ENCODE data around the gene GOSR1.
"Not testable (repeated sequence)": the region's sequence is repeated elsewhere in the genome, so short reads cannot be mapped to it uniquely, and the experiment has no call there.

Gene GOSR1

DNA sequence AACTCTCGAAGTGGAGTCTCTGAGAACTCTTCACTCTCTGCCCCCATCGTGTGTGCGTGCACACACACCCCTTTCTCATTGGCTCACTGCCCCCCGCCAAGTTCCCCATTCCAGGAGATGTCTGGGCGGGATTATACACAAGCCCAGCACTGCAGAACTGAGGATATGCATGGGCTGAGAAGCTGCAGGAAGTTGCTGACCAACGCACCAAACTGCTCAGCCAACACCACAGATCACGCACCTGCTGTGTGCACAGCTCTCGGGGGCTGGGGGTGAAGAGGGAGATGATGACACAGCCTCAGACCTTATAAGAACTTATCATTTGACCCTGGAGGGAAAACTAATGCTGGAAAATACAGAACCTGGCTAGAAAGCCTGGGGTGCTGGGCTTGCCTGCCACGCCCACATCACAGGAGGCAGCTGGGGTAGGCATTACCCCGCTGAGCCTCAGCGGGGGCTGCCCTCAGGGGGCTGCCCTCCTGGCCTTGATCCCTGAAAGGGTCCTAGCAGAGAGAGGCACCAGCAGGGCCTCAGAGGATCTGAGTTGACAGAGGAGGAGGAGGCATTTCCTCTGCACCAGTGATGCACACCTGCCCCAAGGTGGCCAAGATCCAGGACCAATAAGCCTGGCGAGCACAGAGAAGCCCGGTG is 87.3 kb downstream of the GOSR1 start:
- DNase-seq = peak; percentile 86

GRCh38 chr17:30565073-30565935 is 88.1 kb downstream of the GOSR1 start:
- DNase-seq = peak; percentile 11

- not testable (repeated sequence) for DNase-seq
Observed at GRCh38 chr17:30566104-30566503, 88.9 kb downstream of the GOSR1 start.

- not testable (repeated sequence) for DNase-seq
Observed at GRCh38 chr17:30566516-30567225, 89.5 kb downstream of the GOSR1 start.

- no peak for DNase-seq
Observed at GRCh38 chr17:30567231-30568116, 90.3 kb downstream of the GOSR1 start.

DNA sequence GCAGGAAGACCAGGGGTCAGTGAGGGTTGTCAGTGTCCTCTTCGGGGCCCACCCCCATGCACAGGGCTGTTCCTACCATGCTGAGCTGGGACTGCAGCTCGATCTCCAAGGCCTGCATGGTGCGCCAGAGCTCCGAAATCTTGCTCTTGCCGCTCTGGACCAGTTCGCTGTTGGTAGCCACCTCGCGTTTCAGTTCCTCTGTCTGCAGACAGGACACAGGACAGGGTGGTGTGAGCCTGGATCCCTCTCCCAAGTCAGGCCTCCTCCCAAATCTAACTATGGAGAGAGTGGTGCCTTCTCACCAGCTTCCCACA is 90.9 kb downstream of the GOSR1 start:
- DNase-seq = no peak

GRCh38 chr17:30569531-30570175 is 92.4 kb downstream of the GOSR1 start:
- not testable (repeated sequence) for DNase-seq

DNA sequence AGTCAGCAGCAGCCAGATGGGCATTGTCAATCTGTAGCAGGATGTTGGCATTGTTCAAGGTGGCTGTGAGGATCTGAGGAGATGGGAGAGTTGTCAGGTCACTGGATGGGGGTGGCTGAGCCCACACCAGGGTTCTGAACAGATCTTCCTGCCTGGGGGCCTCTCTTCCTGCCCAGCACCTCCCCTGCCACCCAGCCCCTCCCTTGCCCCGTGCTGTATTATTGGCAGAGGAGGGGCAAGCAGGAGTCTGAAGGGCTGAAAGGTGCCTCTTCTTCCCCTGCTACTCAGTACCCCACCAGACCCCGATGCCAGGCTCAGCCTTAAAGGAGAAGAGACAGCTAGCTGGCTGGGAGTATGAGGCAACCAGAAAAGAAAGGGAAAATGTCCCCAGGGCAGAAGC is 93.0 kb downstream of the GOSR1 start:
- DNase-seq = no peak

- peak; percentile 12 for DNase-seq
Observed at GRCh38 chr17:30570596-30571265, 93.5 kb downstream of the GOSR1 start.

DNA sequence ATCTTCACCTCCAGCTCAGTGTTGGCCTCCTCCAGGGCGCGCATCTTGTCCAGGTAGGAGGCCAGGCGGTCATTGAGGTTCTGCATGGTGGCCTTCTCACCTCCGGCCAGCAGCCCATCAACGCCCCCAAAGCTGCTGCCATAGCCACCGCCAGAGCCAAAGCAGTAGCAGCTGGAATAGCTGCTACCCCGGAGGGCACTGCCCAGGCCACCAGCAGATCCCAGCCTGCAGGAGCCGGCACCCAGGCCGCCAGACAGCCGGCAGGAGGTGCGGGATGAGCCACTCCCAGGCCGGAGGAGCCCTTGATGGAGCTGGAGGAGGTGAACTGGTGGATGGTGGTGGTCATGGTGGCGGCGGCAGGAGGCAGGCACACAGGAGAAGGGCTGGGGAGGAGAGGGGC is 94.2 kb downstream of the GOSR1 start:
- DNase-seq = not testable (repeated sequence)

- DNase-seq = no peak
Observed at GRCh38 chr17:30571921-30572320, 94.7 kb downstream of the GOSR1 start.

DNA sequence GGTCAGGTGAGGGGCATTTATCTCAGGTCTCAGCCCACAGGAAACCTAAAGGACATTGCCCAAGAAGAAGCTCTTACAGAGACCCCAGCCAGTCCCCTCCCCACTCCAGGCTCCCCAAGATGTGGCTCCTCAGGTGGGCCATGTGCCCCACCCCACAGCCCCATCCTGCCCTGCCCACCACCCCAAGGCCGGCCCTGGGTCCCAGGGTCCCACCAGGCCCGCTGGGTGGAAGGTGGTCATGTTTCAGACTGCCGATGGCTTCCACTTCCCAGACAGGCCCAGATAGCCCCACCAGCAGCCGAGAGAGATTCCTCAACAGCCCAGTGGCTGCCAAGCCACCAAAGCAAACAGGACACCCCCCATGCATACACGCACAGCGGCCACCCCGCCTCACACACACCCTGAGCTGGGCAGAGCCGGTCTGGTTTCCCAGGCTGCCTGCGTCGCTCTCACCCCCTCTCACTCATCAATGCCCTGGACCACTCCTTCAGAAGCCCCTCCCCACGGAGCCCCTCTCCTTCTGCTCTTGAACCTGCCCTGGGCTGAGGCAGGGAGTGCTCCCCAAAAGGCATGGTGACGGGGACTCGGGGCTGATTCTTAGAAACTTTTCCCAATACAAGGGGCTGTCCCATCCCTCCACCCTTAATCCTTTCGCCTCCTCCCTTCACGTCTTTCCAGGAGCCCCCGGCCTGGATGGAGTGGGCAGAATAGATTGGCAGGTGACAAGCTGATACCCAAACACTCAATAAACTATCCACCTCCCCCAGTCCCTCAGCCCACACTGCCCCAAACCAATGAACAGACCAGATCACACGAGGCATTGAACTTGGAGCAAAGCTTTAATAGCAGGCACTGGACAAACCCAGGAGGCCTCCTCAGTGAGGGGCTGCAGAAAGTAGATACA is 95.7 kb downstream of the GOSR1 start:
- DNase-seq = not testable (repeated sequence)

- DNase-seq = no peak
Observed at GRCh38 chr17:30573603-30574175, 96.5 kb downstream of the GOSR1 start.

DNA sequence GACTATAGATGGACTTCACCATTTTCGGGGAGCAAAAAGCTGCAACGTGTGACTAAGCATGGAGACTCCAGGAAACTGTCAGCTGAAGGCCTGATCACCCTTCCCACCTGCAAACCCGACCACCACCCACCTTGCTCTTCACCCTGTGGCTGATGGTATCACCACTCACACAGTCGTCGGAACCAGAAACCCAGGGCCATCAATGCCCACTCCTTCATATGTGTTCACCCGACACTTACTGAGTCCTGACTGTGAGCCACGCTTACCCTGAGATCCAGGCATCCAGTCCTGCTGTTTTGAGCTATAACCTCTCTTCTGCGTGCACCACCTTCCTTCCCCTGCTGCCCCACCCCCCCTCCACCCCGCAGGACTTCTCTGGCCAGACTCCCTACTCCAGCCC is 97.1 kb downstream of the GOSR1 start:
- DNase-seq = not testable (repeated sequence)

DNA sequence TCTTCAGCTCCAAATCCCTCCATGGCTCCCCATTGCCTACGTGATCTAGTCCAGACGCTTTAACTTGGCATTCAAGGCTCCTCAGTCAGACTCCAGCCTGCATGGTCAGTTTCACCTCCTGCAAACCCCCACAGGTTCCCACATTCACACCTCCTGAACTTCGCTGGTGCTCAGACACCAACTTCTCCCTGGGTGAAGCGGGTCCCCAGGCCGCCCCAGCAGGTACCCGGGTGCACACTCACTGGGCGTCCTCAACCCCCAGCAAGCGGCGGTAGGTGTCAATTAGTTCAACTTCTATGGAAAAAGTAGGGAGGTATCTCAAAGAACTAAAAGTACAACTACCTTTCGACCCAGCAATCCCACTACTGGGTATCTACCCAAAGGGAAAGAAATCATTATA is 97.6 kb downstream of the GOSR1 start:
- not testable (repeated sequence) for DNase-seq

- DNase-seq = not testable (repeated sequence)
Observed at GRCh38 chr17:30575648-30576325, 98.6 kb downstream of the GOSR1 start.

GRCh38 chr17:30576326-30576861 is 99.2 kb downstream of the GOSR1 start:
- no peak for DNase-seq
